ENCODE measurements around the gene ITIH4. TPM values are rescaled to one million over a fixed set of nuclear protein-coding genes. Genes with fewer than 3 reads are reported as not detected.

The ITIH4 gene
- total and polyA plus RNA-seq, 2 of the 13 experiments (the other 11 are each of a cell fraction or from before 2014, with no cell fraction given), result 2.7 to 5.3 TPM

DNA sequence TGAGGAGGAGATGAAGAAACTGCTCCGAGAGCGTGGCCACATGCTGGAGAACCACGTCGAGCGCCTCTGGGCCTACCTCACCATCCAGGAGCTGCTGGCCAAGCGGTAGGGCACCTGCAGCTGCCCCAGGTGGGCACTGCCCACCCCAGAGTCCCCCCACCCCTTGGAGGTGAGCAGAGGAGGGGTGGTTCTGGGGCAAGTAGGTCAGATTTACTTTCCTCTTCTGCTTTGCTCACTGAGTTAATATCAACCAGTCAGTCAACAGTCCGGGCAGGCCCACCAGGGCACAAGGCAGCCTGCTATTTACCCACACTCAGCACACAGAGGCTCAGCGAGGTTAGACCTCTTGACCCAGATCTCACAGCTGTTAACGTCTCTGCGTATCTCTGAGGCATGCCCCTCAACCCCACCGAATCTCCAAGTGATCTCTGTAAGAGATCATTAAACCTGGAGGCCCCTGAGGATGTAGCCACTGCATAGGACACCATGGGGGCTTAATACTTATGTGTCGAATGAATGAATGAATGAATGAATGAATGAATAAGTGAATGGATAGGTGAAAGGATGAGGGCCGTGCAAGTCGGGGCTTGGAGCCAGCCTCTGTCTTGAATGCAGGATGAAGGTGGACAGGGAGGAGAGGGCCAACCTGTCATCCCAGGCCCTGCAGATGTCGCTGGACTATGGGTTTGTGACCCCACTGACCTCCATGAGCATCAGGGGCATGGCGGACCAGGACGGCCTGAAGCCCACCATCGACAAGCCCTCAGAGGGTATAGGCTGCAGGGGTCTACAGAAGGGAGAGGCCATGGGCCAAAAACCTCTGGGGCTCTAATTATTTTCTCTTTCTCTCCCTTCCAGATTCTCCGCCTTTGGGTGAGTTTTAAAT, 43.9 kb downstream of the ITIH4 start (continued):
- TF ChIP-seq ZBTB10 (CRISPR knock-in tag; IDR thresholded peaks at IDR 0.05; ENCODE audit: borderline replicate concordance) (no peak), IKZF1 (IDR thresholded peaks at IDR 0.05) (no peak), ZNF777 (CRISPR knock-in tag; IDR thresholded peaks at IDR 0.05) (no peak), ZNF607 (CRISPR knock-in tag; IDR thresholded peaks at IDR 0.05; ENCODE audit: borderline replicate concordance) (peak; percentile 51; the same call in 1 of the 2 replicates), ZNF253 (CRISPR knock-in tag; IDR thresholded peaks at IDR 0.05; ENCODE audit: borderline replicate concordance) (no peak), SMYD3 (CRISPR knock-in tag; IDR thresholded peaks at IDR 0.05) (no peak), ZNF292 (CRISPR knock-in tag; IDR thresholded peaks at IDR 0.05; ENCODE audit: borderline replicate concordance, low read depth) (peak; percentile 60; the same call in 1 of the 2 replicates), ZNF44 (CRISPR knock-in tag; IDR thresholded peaks at IDR 0.05) (no peak), DRAP1 (CRISPR knock-in tag; IDR thresholded peaks at IDR 0.05) (peak; percentile 35; the same call in 1 of the 2 replicates), ZFY (CRISPR knock-in tag; IDR thresholded peaks at IDR 0.05) (no peak), HOXA3 (CRISPR knock-in tag; IDR thresholded peaks at IDR 0.05) (peak; percentile 40; the same call in 1 of the 2 replicates), TARDBP (CRISPR knock-in tag; IDR thresholded peaks at IDR 0.05) (no peak), ZNF761 (CRISPR knock-in tag; conservative IDR thresholded peaks at IDR 0.05) (no peak), NR2F2 (IDR thresholded peaks at IDR 0.05; ENCODE audit: borderline replicate concordance, low read depth) (peak; percentile 90), DPF2 (CRISPR knock-in tag; IDR thresholded peaks at IDR 0.05; ENCODE audit: borderline replicate concordance, low read depth) (peak; percentile 68; the same call in 1 of the 2 replicates), FOXO1 (CRISPR knock-in tag; IDR thresholded peaks at IDR 0.05) (peak; percentile 71; the same call in 1 of the 2 replicates), ZSCAN25 (CRISPR knock-in tag; IDR thresholded peaks at IDR 0.05) (no peak; the same call in 1 of the 2 replicates), ZNF501 (CRISPR knock-in tag; IDR thresholded peaks at IDR 0.05) (no peak), HOXD1 (CRISPR knock-in tag; IDR thresholded peaks at IDR 0.05) (no peak)
- TF ChIP-seq, protein P1, sequence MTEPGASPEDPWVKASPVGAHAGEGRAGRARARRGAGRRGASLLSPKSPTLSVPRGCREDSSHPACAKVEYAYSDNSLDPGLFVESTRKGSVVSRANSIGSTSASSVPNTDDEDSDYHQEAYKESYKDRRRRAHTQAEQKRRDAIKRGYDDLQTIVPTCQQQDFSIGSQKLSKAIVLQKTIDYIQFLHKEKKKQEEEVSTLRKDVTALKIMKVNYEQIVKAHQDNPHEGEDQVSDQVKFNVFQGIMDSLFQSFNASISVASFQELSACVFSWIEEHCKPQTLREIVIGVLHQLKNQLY (CRISPR knock-in tag; IDR thresholded peaks at IDR 0.05), result peak; percentile 37; the same call in 1 of the 2 replicates
- TF ChIP-seq, protein P2, sequence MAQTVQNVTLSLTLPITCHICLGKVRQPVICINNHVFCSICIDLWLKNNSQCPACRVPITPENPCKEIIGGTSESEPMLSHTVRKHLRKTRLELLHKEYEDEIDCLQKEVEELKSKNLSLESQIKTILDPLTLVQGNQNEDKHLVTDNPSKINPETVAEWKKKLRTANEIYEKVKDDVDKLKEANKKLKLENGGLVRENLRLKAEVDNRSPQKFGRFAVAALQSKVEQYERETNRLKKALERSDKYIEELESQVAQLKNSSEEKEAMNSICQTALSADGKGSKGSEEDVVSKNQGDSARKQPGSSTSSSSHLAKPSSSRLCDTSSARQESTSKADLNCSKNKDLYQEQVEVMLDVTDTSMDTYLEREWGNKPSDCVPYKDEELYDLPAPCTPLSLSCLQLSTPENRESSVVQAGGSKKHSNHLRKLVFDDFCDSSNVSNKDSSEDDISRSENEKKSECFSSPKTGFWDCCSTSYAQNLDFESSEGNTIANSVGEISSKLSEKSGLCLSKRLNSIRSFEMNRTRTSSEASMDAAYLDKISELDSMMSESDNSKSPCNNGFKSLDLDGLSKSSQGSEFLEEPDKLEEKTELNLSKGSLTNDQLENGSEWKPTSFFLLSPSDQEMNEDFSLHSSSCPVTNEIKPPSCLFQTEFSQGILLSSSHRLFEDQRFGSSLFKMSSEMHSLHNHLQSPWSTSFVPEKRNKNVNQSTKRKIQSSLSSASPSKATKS (CRISPR knock-in tag; IDR thresholded peaks at IDR 0.05), result no peak
- TF ChIP-seq, protein P3, sequence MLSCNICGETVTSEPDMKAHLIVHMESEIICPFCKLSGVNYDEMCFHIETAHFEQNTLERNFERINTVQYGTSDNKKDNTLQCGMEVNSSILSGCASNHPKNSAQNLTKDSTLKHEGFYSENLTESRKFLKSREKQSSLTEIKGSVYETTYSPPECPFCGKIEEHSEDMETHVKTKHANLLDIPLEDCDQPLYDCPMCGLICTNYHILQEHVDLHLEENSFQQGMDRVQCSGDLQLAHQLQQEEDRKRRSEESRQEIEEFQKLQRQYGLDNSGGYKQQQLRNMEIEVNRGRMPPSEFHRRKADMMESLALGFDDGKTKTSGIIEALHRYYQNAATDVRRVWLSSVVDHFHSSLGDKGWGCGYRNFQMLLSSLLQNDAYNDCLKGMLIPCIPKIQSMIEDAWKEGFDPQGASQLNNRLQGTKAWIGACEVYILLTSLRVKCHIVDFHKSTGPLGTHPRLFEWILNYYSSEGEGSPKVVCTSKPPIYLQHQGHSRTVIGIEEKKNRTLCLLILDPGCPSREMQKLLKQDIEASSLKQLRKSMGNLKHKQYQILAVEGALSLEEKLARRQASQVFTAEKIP (CRISPR knock-in tag; IDR thresholded peaks at IDR 0.05; ENCODE audit: borderline replicate concordance), result no peak

Data from HepG2 (cell line).